H9 (cell line): ENCODE measurements around the gene HPSE. TPM values are rescaled to one million over a fixed set of nuclear protein-coding genes. Genes with fewer than 3 reads are reported as not detected.

Experiments used
- DNase-seq: peaks from one replicate; pipeline ENCODE4 v3.0.0-alpha.2; 2017
- H2AFZ ChIP-seq: one replicate; pipeline ENCODE4 v1.6.1; 2013; ENCODE audit warnings: mild to moderate bottlenecking, low read length, control low read depth, moderate library complexity
- H2AK5ac ChIP-seq: 2 replicates; pipeline ENCODE4 v1.6.1; 2013; ENCODE audit warnings: low read length, control low read depth, mixed read lengths; ENCODE audit not compliant: insufficient read length
- H2BK120ac ChIP-seq: one replicate; pipeline ENCODE4 v1.6.1; 2013; ENCODE audit warnings: low read depth, mild to moderate bottlenecking, low read length, control low read depth, inconsistent platforms; ENCODE audit not compliant: poor library complexity, severe bottlenecking
- H2BK12ac ChIP-seq: 2 replicates; pipeline ENCODE4 v1.6.1; 2013; ENCODE audit warnings: low read length, control low read depth, mixed read lengths, low read depth; ENCODE audit not compliant: insufficient read length
- H2BK15ac ChIP-seq: 2 replicates; pipeline ENCODE4 v1.6.1; 2013; ENCODE audit warnings: low read depth, low read length, control low read depth
- H2BK20ac ChIP-seq: one replicate; pipeline ENCODE4 v1.6.1; 2013; ENCODE audit warnings: low read depth, mild to moderate bottlenecking, low read length, control low read depth, inconsistent platforms; ENCODE audit not compliant: poor library complexity, severe bottlenecking
- H2BK5ac ChIP-seq: 2 replicates; pipeline ENCODE4 v1.6.1; 2013; ENCODE audit warnings: low read length, control low read depth, mixed read lengths; ENCODE audit not compliant: insufficient read length
- H3K14ac ChIP-seq: 2 replicates; pipeline ENCODE4 v1.6.1; 2013; ENCODE audit warnings: low read length, control low read depth; ENCODE audit not compliant: insufficient read depth
- H3K18ac ChIP-seq: 2 replicates; pipeline ENCODE4 v1.6.1; 2013; ENCODE audit warnings: low read depth, mild to moderate bottlenecking, mixed read lengths, low read length, control low read depth; ENCODE audit not compliant: insufficient read length
- H3K23ac ChIP-seq: 2 replicates; pipeline ENCODE4 v1.6.1; 2013; ENCODE audit warnings: low read length, control low read depth, mixed read lengths, low read depth; ENCODE audit not compliant: insufficient read length
- H3K23me2 ChIP-seq: 2 replicates; pipeline ENCODE4 v1.6.1; 2013; ENCODE audit warnings: low read depth, mild to moderate bottlenecking, mixed read lengths, low read length, control low read depth; ENCODE audit not compliant: insufficient read length, poor library complexity, severe bottlenecking
- H3K27ac ChIP-seq: 2 replicates; pipeline ENCODE4 v1.5.1; 2013; ENCODE audit warnings: low read length, control low read depth, mixed read lengths, low read depth; ENCODE audit not compliant: insufficient read length
- H3K27me3 ChIP-seq: 2 replicates; pipeline ENCODE4 v1.6.1; 2013; ENCODE audit warnings: low read length, control low read depth, inconsistent platforms; ENCODE audit not compliant: insufficient read depth
- H3K4ac ChIP-seq: 2 replicates; pipeline ENCODE4 v1.6.1; 2013; ENCODE audit warnings: low read depth, mild to moderate bottlenecking, control low read depth, inconsistent platforms, low read length, moderate library complexity
- H3K4me1 ChIP-seq: 2 replicates; pipeline ENCODE4 v1.6.1; 2013; ENCODE audit warnings: low read length, control low read depth, inconsistent platforms; ENCODE audit not compliant: insufficient read depth
- H3K4me2 ChIP-seq: 2 replicates; pipeline ENCODE4 v1.6.1; 2013; ENCODE audit warnings: low read length, control low read depth, mixed read lengths; ENCODE audit not compliant: insufficient read length, insufficient read depth
- H3K56ac ChIP-seq: 2 replicates; pipeline ENCODE4 v1.6.1; 2013; ENCODE audit warnings: low read depth, mild to moderate bottlenecking, mixed read lengths, low read length, control low read depth; ENCODE audit not compliant: insufficient read length
- H3K79me1 ChIP-seq: 2 replicates; pipeline ENCODE4 v1.6.1; 2013; ENCODE audit warnings: low read depth, mild to moderate bottlenecking, moderate library complexity, low read length, control low read depth, inconsistent platforms; ENCODE audit not compliant: insufficient read depth, poor library complexity, severe bottlenecking
- H3K79me2 ChIP-seq: 2 replicates; pipeline ENCODE4 v1.6.1; 2013; ENCODE audit warnings: low read length, control low read depth, inconsistent platforms; ENCODE audit not compliant: insufficient read depth
- H3K9ac ChIP-seq: 2 replicates; pipeline ENCODE4 v1.6.1; 2013; ENCODE audit warnings: low read length, control low read depth, mixed read lengths; ENCODE audit not compliant: insufficient read length; ENCODE audit errors: extremely low read depth
- H3K9me3 ChIP-seq: one replicate; pipeline ENCODE4 v1.6.1; 2013; ENCODE audit warnings: low read depth, low read length, inconsistent platforms; ENCODE audit not compliant: control insufficient read depth
- H3T11ph ChIP-seq: one replicate; pipeline ENCODE4 v1.6.1; 2013; ENCODE audit warnings: mild to moderate bottlenecking, low read length, control low read depth, inconsistent platforms
- H4K20me1 ChIP-seq: one replicate; pipeline ENCODE4 v1.6.1; 2013; ENCODE audit not compliant: control insufficient read depth, insufficient read length, insufficient read depth
- H4K5ac ChIP-seq: 2 replicates; pipeline ENCODE4 v1.6.1; 2013; ENCODE audit warnings: low read depth, mild to moderate bottlenecking, mixed read lengths, low read length, control low read depth; ENCODE audit not compliant: insufficient read length
- H4K8ac ChIP-seq: replicated peaks from 2 replicates; pipeline ENCODE4 v1.6.1; 2013; ENCODE audit warnings: low read length, control low read depth, mixed read lengths, low read depth; ENCODE audit not compliant: insufficient read length
- H4K91ac ChIP-seq: 2 replicates; pipeline ENCODE4 v1.6.1; 2013; ENCODE audit warnings: low read depth, mild to moderate bottlenecking, moderate library complexity, mixed read lengths, low read length, control low read depth; ENCODE audit not compliant: insufficient read length
- H3K27ac Mint-ChIP-seq, 3 experiments: 2 replicates in 2 of 3; 3 replicates in 1 of 3; pipeline ENCODE4 v1.8.0; 2020 to 2021; ENCODE audit warnings: mixed read lengths in 3 of 3, mild to moderate bottlenecking in 1 of 3, moderate library complexity in 1 of 3
- H3K27me3 Mint-ChIP-seq: 2 replicates; pipeline ENCODE4 v1.8.0; 2021; ENCODE audit warnings: low read depth, mild to moderate bottlenecking, moderate library complexity, mixed read lengths
- H3K36me3 Mint-ChIP-seq, 3 experiments: 2 replicates in 2 of 3; 3 replicates in 1 of 3; pipeline ENCODE4 v1.8.0; 2020 to 2021; ENCODE audit warnings: low read depth in 3 of 3, mixed read lengths in 3 of 3; ENCODE audit not compliant: insufficient read depth in 1 of 3
- H3K4me1 Mint-ChIP-seq, 2 experiments: 2 replicates each; pipeline ENCODE4 v1.8.0; 2020; ENCODE audit warnings: mixed read lengths in 2 of 2
- H3K4me3 Mint-ChIP-seq, 2 experiments: 2 replicates in 1 of 2; 3 replicates in 1 of 2; pipeline ENCODE4 v1.8.0; 2020 to 2021; ENCODE audit warnings: mild to moderate bottlenecking in 2 of 2, mixed read lengths in 2 of 2, moderate library complexity in 1 of 2
- H3K9me3 Mint-ChIP-seq, 2 experiments: 2 replicates in 1 of 2; 3 replicates in 1 of 2; pipeline ENCODE4 v1.8.0; 2020; ENCODE audit warnings: mild to moderate bottlenecking in 2 of 2, mixed read lengths in 2 of 2, moderate library complexity in 1 of 2
- WGBS: extraction: QIAGEN DNeasy Blood & Tissue Kit; methylation state at CpG from one replicate; pipeline ENCODE4 v1.1.7; 2013; ENCODE audit warnings: missing lambda C conversion rate, low lambda C conversion rate, mixed read lengths; ENCODE audit not compliant: insufficient read length; ENCODE audit errors: extremely low coverage; 5-methylcytosine and 5-hydroxymethylcytosine counted together
- total RNA-seq: library from RNA; stranded (reverse); gene quantifications from 2 replicates; pipeline ENCODE4 v1.2.1, GENCODE V29; 2021
- TF ChIP-seq, protein P1 (sequence below): fragments of 200-600 bp; sonication (generic); conservative IDR thresholded peaks from 3 replicates; pipeline ENCODE4 v1.8.0; 2021; ENCODE audit warnings: antibody characterized with exemption, mild to moderate bottlenecking

Gene HPSE
- total RNA-seq, 1 experiment from 2014 or later = 2.0 TPM

DNA sequence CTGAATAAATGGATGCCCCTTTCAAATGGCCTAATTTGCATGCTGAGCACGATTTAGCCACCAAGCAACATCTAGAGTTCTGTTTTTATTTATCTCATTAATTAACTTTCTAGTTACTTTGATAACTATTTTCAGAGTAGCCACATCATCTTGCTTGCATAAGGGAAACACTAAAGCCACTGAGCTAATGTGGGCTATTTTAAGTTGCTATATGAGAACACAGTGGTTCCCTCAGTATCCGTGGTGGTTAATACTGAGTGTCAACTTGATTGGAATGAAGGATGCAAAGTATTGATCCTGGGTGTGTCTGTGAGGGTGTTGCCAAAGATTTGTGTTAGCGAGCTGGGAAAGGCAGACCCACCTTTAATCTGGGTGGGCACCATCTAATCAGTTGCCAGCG is 25.4 kb upstream of the HPSE start:
- H2BK120ac ChIP-seq = no peak overlapping the region
- H2BK15ac ChIP-seq = no peak overlapping the region
- no peaks in the 10 kb centered on the region for H3K79me2 ChIP-seq
- H4K91ac ChIP-seq = no peak overlapping the region
- H4K20me1 ChIP-seq = no peaks in the 10 kb centered on the region
- DNase-seq = no peak
- H3K23me2 ChIP-seq = no peaks in the 10 kb centered on the region
- H3K27me3 ChIP-seq = no peaks in the 10 kb centered on the region
- no peaks in the 10 kb centered on the region for H3K27me3 Mint-ChIP-seq
- H3K4me3 Mint-ChIP-seq = no peak overlapping the region
- no peak overlapping the region for H3K56ac ChIP-seq
- no peak overlapping the region for H3K27ac Mint-ChIP-seq
- H2BK20ac ChIP-seq = no peak overlapping the region
- no CpG with 5 or more reads among the region's 4 CpGs for WGBS
- H3K9me3 ChIP-seq = no peaks in the 10 kb centered on the region
- H2AK5ac ChIP-seq = no peak overlapping the region
- no peak overlapping the region for H3K27ac ChIP-seq
- H3K23ac ChIP-seq = no peak overlapping the region
- H3K4me2 ChIP-seq = no peak overlapping the region
- no peak overlapping the region for H3K9ac ChIP-seq
- no peak overlapping the region for H3K18ac ChIP-seq
- no peak overlapping the region for H3T11ph ChIP-seq
- H2BK12ac ChIP-seq = no peak overlapping the region
- no peak overlapping the region for H3K4ac ChIP-seq
- no peaks in the 10 kb centered on the region; a peak in 1 of 7 replicates for H3K36me3 Mint-ChIP-seq
- no peaks in the 10 kb centered on the region; a peak in 1 of 5 replicates for H3K9me3 Mint-ChIP-seq
- no peak overlapping the region for H4K8ac ChIP-seq
- no peaks in the 10 kb centered on the region for H3K79me1 ChIP-seq
- H2AFZ ChIP-seq = no peak overlapping the region
- H3K14ac ChIP-seq = no peak overlapping the region
- no peak overlapping the region for H4K5ac ChIP-seq
- H2BK5ac ChIP-seq = no peak overlapping the region
- peaks cover 2% of the 10 kb centered on the region for H3K4me1 ChIP-seq
- TF ChIP-seq, protein P1, sequence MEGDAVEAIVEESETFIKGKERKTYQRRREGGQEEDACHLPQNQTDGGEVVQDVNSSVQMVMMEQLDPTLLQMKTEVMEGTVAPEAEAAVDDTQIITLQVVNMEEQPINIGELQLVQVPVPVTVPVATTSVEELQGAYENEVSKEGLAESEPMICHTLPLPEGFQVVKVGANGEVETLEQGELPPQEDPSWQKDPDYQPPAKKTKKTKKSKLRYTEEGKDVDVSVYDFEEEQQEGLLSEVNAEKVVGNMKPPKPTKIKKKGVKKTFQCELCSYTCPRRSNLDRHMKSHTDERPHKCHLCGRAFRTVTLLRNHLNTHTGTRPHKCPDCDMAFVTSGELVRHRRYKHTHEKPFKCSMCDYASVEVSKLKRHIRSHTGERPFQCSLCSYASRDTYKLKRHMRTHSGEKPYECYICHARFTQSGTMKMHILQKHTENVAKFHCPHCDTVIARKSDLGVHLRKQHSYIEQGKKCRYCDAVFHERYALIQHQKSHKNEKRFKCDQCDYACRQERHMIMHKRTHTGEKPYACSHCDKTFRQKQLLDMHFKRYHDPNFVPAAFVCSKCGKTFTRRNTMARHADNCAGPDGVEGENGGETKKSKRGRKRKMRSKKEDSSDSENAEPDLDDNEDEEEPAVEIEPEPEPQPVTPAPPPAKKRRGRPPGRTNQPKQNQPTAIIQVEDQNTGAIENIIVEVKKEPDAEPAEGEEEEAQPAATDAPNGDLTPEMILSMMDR = no peak
- H3K4me1 Mint-ChIP-seq = peaks cover 13% of the 10 kb centered on the region in 2 experiments
